Kidney (tissue), 14 donors: ENCODE measurements around the gene CARD11. TPM values are rescaled to one million over a fixed set of nuclear protein-coding genes. Genes with fewer than 3 reads are reported as not detected.

ENCODE experiments used
- DNase-seq, 5 donors: peaks; one replicate each; pipeline ENCODE4 v3.0.0-alpha.2; 2013 to 2020
- FAIRE-seq: peaks from 2 replicates; lab custom pipeline; 2012; peaks lifted over from hg19 to GRCh38; lab: Jason Lieb, UNC
- H3K27ac ChIP-seq, 2 donors: one replicate each; pipeline ENCODE4 v1.7.0; 2013; ENCODE audit warnings: low read depth in 2 of 2, low read length in 2 of 2, inconsistent platforms in 1 of 2
- H3K27me3 ChIP-seq: one replicate; pipeline ENCODE4 v1.7.1; 2013; ENCODE audit warnings: low read length, inconsistent platforms; ENCODE audit not compliant: control insufficient read depth, insufficient read depth
- H3K36me3 ChIP-seq, 3 donors: one replicate each; pipeline versions ENCODE4 v1.7.0 to v1.7.1; 2013; ENCODE audit warnings: low read length in 3 of 3, control low read depth in 1 of 3, inconsistent platforms in 1 of 3; ENCODE audit not compliant: insufficient read depth in 3 of 3, control insufficient read depth in 2 of 3
- H3K4me1 ChIP-seq, 3 donors: one replicate each; pipeline versions ENCODE4 v1.7.0 to v1.7.1; 2013; ENCODE audit warnings: low read length in 3 of 3, inconsistent platforms in 1 of 3, low read depth in 1 of 3; ENCODE audit not compliant: control insufficient read depth in 2 of 3, insufficient read depth in 2 of 3
- H3K4me3 ChIP-seq, 3 donors: one replicate each; pipeline versions ENCODE4 v1.7.0 to v1.8.1; 2013; ENCODE audit warnings: low read length in 3 of 3, control low read depth in 1 of 3, inconsistent platforms in 1 of 3
- H3K9ac ChIP-seq, 3 donors: one replicate each; pipeline versions ENCODE4 v1.7.0 to v1.7.1; 2013; ENCODE audit warnings: low read length in 3 of 3, control low read depth in 1 of 3, inconsistent platforms in 1 of 3
- H3K9me3 ChIP-seq, 3 donors: one replicate each; pipeline versions ENCODE4 v1.7.0 to v1.7.1; 2013; ENCODE audit warnings: low read length in 3 of 3, control low read depth in 1 of 3, inconsistent platforms in 1 of 3; ENCODE audit not compliant: control insufficient read depth in 2 of 3, insufficient read depth in 1 of 3
- intact Hi-C: fragments of 100-400 bp; cut with DNase I; formaldehyde crosslinking; loops from one replicate; pipeline ENCODE4 v1.11.1; 2022
- polyA plus RNA-seq: library from polyadenylated mRNA; stranded (reverse); fragments of 350-450 nt; fragmentation: Illumina TruSeq; extraction: RNeasy Lipid Tissue Mini Kit (QIAGEN cat#74804); gene quantifications from one replicate; pipeline ENCODE4 v1.2.3, GENCODE V29; 2014; ENCODE audit warnings: low read depth, low replicate concordance; ENCODE audit not compliant: insufficient read depth
- total RNA-seq: library from RNA; stranded (reverse); fragmentation: NEBNext Ultra II Directional; extraction: Animal tissue kit (Norgen Biotek cat#: 25700); gene quantifications from one replicate; pipeline ENCODE4 v1.2.1, GENCODE V29; 2021
- TF ChIP-seq, protein P1 (sequence below): IDR thresholded peaks from 3 replicates; pipeline ENCODE4 v1.5.1; 2012; ENCODE audit warnings: mild to moderate bottlenecking, moderate library complexity, borderline replicate concordance; ENCODE audit not compliant: insufficient read depth; ENCODE audit errors: extremely low read depth
- donor health status: control.
- donor health status: control.
- donor health status: control.
- donor health status: control.
- donor health status: control.
- donor health status: DM: yes; HTN: yes; CAD: no.
- donor health status: Normal renal cell carcinoma (clear cell type).

CARD11 gene
- total and polyA plus RNA-seq, 2 donors from 2014 or later: 0.22 to 9.6 TPM

DNA sequence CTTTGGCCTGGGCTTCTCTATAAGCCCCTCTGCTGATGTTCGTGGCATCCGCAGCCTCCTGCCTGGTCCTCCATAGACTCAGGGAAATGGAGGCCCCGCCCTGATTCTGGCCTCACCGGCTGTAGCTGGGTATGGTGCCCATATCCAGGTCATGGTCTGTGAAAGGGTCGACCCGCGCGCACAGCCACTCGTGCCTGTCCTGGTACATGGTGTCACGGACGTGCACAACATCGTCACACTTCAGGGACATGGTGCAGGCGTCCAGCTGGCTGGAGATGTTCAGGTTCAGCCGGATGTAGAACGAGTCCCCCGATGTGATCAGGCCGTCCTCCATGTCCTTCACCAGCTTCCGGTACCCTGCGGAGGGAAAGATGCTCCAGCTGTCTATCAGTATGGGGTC is 124.4 kb downstream of the CARD11 start:
- Histone ChIP-seq H3K9me3 (no peaks in the 10 kb centered on the region), H3K4me1 (no peaks in the 10 kb centered on the region), H3K9ac (no peak overlapping the region), H3K27me3 (no peaks in the 10 kb centered on the region), H3K27ac (no peak overlapping the region), H3K4me3 (no peak overlapping the region), H3K36me3 (no peaks in the 10 kb centered on the region)
- intact Hi-C loops: no loop called here
- TF ChIP-seq, protein P1, sequence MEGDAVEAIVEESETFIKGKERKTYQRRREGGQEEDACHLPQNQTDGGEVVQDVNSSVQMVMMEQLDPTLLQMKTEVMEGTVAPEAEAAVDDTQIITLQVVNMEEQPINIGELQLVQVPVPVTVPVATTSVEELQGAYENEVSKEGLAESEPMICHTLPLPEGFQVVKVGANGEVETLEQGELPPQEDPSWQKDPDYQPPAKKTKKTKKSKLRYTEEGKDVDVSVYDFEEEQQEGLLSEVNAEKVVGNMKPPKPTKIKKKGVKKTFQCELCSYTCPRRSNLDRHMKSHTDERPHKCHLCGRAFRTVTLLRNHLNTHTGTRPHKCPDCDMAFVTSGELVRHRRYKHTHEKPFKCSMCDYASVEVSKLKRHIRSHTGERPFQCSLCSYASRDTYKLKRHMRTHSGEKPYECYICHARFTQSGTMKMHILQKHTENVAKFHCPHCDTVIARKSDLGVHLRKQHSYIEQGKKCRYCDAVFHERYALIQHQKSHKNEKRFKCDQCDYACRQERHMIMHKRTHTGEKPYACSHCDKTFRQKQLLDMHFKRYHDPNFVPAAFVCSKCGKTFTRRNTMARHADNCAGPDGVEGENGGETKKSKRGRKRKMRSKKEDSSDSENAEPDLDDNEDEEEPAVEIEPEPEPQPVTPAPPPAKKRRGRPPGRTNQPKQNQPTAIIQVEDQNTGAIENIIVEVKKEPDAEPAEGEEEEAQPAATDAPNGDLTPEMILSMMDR: no peak
- DNase-seq (no peak), FAIRE-seq (no peak)

DNA sequence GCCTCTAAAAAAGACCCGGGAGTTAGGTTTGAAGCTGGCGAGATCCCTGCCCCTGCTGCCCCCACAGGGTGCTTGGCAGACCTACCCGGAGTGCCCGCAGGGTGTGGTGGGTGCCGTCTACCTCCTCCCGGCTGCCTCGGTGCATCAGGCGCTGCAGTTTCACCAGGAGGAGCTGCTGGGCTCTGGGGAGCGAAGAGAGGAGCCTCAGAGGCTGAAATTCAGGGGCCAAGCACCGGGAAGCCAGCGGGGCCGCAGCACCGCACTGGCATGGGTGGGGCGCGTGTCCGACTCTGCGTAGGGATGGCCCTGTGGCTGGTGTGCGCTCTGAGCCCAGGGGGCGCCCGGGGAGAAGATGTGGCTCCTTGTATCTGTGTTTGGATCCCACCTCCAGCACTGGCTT is 125.3 kb downstream of the CARD11 start:
- Histone ChIP-seq H3K4me3 (no peak overlapping the region), H3K4me1 (no peaks in the 10 kb centered on the region), H3K9me3 (no peaks in the 10 kb centered on the region), H3K27ac (no peak overlapping the region), H3K36me3 (no peaks in the 10 kb centered on the region), H3K27me3 (no peaks in the 10 kb centered on the region), H3K9ac (no peak overlapping the region)
- TF ChIP-seq, protein P1: no peak
- DNase-seq: no peak
- intact Hi-C loops: no loop called here
- no peak for FAIRE-seq

DNA sequence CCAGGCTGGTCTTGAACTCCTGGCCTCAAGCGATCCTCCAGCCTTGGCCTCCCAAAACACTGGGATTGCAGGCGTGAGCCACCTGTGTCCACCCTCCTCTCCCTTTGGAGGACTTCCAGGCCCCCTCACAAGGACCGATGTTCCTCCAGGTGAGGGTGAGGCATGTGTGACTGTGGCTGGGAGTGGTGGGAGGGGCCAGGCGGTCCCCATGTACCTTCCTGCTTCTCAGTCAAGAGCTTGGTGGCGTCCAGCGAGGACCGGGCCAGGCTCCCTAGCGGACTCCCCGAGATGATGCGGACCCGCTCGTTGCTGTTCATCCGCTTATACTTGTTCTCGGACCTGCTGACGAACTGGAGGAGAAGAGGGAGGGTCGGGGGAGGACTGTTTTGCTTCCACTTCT is 128.6 kb downstream of the CARD11 start:
- Histone ChIP-seq H3K36me3 (no peaks in the 10 kb centered on the region), H3K9ac (no peak overlapping the region), H3K9me3 (no peaks in the 10 kb centered on the region), H3K27ac (no peak overlapping the region), H3K27me3 (no peaks in the 10 kb centered on the region), H3K4me1 (no peaks in the 10 kb centered on the region), H3K4me3 (no peak overlapping the region)
- intact Hi-C loops: no loop called here
- TF ChIP-seq, protein P1: no peak
- DNase-seq (no peak), FAIRE-seq (no peak)

DNA sequence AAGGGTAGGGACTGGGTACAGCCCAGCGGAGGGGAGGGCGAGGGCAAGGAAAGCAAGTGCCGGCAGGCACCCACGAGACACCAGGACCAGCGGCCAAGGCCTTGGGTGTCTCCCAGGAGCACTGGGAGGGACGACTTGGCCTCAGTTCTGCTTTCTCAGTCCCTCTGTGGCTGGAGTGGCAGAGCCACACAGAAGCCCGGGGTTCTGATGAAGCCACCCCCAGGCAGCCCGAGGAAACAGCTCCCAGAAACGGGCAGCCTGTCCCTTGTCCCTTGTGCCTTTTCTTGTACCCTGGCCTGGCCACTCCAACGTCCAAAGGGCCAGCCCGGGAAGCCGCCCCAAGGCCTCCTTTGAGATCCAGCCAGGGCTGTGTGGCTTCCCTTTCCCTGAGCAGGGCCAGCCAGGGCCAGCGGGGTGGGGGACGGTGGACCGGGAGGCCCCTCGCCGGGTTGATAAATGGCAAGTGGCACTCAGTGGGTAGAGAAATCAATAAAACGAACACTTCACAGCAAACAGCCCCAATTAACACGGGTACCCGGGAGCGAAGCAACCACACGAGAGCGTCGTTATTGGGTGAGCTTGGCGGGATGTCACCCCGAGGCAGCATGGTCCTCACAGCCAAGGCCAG is 129.8 kb downstream of the CARD11 start:
- DNase-seq (no peak), FAIRE-seq (no peak)
- H3K4me1 ChIP-seq: no peaks in the 10 kb centered on the region
- H3K27me3 ChIP-seq: no peaks in the 10 kb centered on the region
- no peak overlapping the region for H3K4me3 ChIP-seq
- H3K9ac ChIP-seq: no peak overlapping the region
- H3K36me3 ChIP-seq: no peaks in the 10 kb centered on the region
- no peak overlapping the region for H3K27ac ChIP-seq
- TF ChIP-seq, protein P1: no peak
- H3K9me3 ChIP-seq: no peaks in the 10 kb centered on the region
- intact Hi-C loops: no loop called here
